Measurements from ENCODE around the gene ABLIM2.

- TF ChIP-seq CTCF (conservative IDR thresholded peaks at IDR 0.05; ENCODE audit: low read length), result no peak
- no peak for TF ChIP-seq EZH2phosphoT487 (IDR thresholded peaks at IDR 0.05; ENCODE audit: borderline replicate concordance, low read depth, low read length)
Observed at GRCh38 chr4:8112036-8112576, 46.5 kb downstream of the ABLIM2 start.
